HUES48 (cell line): Measurements from ENCODE around the gene PTPRN2.

Experiments used
- H3K27ac ChIP-seq: one replicate; pipeline ENCODE4 v1.7.0; 2013; ENCODE audit warnings: low read depth, low read length, inconsistent platforms
- H3K27me3 ChIP-seq: 2 replicates; pipeline ENCODE4 v1.6.1; 2013; ENCODE audit warnings: mild to moderate bottlenecking, low read length; ENCODE audit not compliant: control insufficient read depth, insufficient read depth
- H3K36me3 ChIP-seq: 2 replicates; pipeline ENCODE4 v1.6.1; 2013; ENCODE audit warnings: low read length; ENCODE audit not compliant: control insufficient read depth, insufficient read depth
- H3K4me1 ChIP-seq: 2 replicates; pipeline ENCODE4 v1.6.1; 2013; ENCODE audit warnings: mild to moderate bottlenecking, low read length; ENCODE audit not compliant: control insufficient read depth, insufficient read depth
- H3K4me3 ChIP-seq: 2 replicates; pipeline ENCODE4 v1.5.1; 2013; ENCODE audit warnings: mild to moderate bottlenecking, low read depth, low read length
- H3K9ac ChIP-seq: 2 replicates; pipeline ENCODE4 v1.6.1; 2013; ENCODE audit warnings: mild to moderate bottlenecking, low read depth, low read length, moderate library complexity
- H3K9me3 ChIP-seq: 2 replicates; pipeline ENCODE4 v1.6.1; 2013; ENCODE audit warnings: low read length; ENCODE audit not compliant: control insufficient read depth, insufficient read depth

Gene PTPRN2

DNA sequence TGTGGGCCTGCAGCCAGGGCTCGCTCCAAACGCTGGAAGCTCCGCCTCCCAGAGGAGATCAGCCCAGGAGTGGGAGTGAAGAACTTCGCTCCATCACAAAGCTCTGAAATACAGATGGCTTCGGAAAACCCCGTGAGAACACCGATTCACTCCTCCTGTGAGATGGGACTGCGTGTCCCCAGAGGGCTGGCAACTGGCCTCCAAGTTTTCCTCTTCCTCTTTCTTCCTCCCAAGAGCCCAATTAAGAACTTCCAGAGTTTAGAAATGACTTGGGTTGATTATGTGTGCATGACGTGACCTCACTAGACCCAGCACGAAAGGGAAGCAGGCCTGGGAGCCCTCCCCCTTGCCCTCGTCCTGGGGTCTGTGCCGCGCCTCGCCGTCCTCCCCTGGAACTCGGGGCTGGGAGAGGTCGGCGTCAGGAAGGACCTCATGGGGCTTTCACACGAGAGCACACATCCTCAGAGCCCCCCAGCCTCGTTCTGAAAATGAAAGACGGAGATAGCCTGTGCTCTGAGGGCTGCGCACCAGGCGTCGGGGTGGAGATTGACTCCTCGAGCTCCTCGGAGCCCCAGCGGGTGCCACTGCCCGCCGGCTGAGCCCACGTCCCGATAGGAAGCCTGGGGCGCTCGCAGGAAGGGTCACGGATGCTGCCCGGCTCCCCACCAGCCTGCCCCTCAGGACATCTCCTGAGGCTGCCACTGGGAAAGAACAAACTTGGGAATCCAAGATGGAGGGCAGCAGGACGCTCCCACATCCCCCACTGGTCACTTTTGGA lies 37.8 kb downstream of the PTPRN2 start:
- H3K9ac ChIP-seq = no peak overlapping the region
- H3K27me3 ChIP-seq = no peaks in the 10 kb centered on the region
- H3K9me3 ChIP-seq = no peaks in the 10 kb centered on the region
- H3K27ac ChIP-seq = no peak overlapping the region
- H3K4me3 ChIP-seq = no peak overlapping the region
- peaks cover 11% of the 10 kb centered on the region; the same call in 1 of the 2 replicates for H3K4me1 ChIP-seq
- H3K36me3 ChIP-seq = no peaks in the 10 kb centered on the region

DNA sequence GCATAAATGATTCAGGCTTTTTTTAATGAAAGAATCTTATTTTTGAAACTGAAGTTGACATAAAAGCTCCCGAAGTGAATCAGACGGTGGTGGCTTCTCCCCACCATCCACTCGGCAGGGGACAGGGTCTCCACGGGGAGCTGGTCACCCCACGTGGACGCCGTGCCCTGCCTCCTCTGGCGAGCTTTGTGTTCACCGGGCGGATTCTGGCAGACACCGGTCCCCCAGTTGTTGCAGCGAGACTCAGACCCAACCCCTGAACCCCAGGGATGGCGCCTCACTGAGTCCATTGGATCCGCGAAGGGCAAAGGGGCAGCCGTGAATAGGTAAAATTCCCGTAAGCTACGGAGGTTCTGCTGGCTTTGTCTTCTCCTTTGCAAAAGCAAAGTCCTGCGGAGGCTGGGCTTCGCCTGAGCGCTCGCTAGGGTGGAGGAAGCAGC lies 38.4 kb downstream of the PTPRN2 start:
- Histone ChIP-seq H3K36me3 (no peaks in the 10 kb centered on the region), H3K9ac (no peak overlapping the region), H3K27ac (no peak overlapping the region), H3K9me3 (no peaks in the 10 kb centered on the region), H3K4me1 (peaks cover 11% of the 10 kb centered on the region; the same call in 1 of the 2 replicates), H3K4me3 (no peak overlapping the region), H3K27me3 (no peaks in the 10 kb centered on the region)

DNA sequence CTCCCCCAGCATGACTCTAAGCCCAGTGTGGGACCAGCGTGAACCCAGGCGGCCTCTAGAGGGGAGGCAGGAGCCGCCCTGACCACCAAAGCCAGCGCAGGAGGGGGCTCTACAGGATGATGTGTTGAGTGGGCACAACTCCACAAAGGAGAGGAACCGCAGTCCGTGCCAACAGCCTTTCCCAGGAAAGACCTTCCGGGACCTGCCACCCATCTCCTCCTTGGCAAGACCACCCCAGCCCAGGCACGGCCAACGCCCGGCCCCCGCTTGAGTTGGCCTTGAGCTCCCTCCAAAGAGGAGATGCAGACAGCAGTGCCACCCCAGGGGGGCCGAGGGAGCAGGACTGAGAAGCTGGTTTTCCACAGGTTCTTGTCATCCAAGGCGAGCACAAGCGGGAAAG lies 38.9 kb downstream of the PTPRN2 start:
- H3K36me3 ChIP-seq = no peaks in the 10 kb centered on the region
- no peak overlapping the region for H3K27ac ChIP-seq
- H3K27me3 ChIP-seq = no peaks in the 10 kb centered on the region
- no peak overlapping the region for H3K4me3 ChIP-seq
- peaks cover 11% of the 10 kb centered on the region; the same call in 1 of the 2 replicates for H3K4me1 ChIP-seq
- H3K9me3 ChIP-seq = no peaks in the 10 kb centered on the region
- no peak overlapping the region for H3K9ac ChIP-seq

DNA sequence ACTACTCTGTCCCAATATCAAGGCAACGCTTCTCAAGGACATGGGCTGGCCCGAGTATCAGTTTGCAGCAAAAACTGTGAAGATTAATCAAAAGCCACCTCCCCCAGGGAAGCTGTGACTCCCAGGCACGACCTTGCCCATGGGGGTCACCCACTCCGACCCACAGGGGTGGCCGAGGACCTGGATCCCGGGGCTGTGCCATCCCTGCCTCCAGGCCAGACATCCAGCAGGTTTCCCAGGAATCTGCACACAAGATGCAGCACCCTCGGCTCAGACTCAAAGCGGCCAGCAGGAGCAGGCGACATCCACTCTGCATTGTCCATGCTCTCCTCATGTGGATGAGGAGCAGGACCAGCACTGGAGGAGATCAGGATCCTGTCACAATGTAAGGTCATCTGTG lies 39.8 kb downstream of the PTPRN2 start:
- Histone ChIP-seq H3K27me3 (no peaks in the 10 kb centered on the region), H3K9ac (no peak overlapping the region), H3K4me1 (peaks cover 11% of the 10 kb centered on the region; the same call in 1 of the 2 replicates), H3K9me3 (no peaks in the 10 kb centered on the region), H3K27ac (no peak overlapping the region), H3K4me3 (no peak overlapping the region), H3K36me3 (no peaks in the 10 kb centered on the region)

DNA sequence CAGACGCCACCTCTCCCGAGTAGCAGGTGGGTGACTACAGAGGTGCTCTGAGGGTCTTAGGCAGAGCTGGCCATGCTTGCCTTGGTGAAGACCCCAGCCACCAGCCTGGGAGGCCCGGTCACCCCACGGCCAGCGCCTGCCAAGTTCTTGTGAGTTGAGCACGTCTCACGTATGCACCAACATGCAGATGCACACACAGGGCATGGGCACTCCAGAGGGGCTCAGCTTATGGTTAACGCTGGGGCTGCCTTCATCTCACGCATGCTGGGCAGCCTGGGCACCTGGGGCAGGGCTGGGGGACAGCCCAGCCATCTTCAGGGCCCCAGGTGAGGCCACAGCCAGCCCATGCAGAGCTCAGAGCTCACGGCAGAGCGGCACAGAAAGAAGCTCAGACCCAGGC lies 41.0 kb downstream of the PTPRN2 start:
- no peaks in the 10 kb centered on the region for H3K9me3 ChIP-seq
- no peak overlapping the region for H3K4me3 ChIP-seq
- H3K36me3 ChIP-seq = no peaks in the 10 kb centered on the region
- peaks cover 13% of the 10 kb centered on the region for H3K4me1 ChIP-seq
- H3K9ac ChIP-seq = no peak overlapping the region
- H3K27ac ChIP-seq = no peak overlapping the region
- H3K27me3 ChIP-seq = no peaks in the 10 kb centered on the region

DNA sequence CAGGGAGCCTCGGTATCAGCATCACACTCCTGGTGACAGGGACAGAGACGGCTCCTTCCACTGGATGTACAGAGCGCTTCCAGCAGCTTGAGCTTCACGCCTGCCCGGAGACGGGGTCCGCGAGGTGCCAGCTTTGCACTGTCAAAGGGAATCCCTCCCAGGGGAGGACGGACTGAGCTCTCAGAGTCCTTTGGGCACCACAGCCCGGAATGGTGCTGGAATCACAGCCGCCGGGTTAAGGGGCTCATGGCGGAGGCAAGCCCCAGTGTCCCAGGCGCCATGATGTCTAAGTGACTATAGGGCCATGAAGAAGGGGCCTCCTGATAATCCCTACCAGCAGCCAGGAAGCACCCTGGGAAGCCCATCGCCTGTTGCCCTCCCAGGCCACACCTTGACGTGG lies 41.4 kb downstream of the PTPRN2 start:
- no peak overlapping the region for H3K4me3 ChIP-seq
- H3K9ac ChIP-seq = no peak overlapping the region
- no peaks in the 10 kb centered on the region for H3K36me3 ChIP-seq
- H3K27me3 ChIP-seq = no peaks in the 10 kb centered on the region
- H3K27ac ChIP-seq = no peak overlapping the region
- H3K9me3 ChIP-seq = no peaks in the 10 kb centered on the region
- peaks cover 14% of the 10 kb centered on the region for H3K4me1 ChIP-seq

DNA sequence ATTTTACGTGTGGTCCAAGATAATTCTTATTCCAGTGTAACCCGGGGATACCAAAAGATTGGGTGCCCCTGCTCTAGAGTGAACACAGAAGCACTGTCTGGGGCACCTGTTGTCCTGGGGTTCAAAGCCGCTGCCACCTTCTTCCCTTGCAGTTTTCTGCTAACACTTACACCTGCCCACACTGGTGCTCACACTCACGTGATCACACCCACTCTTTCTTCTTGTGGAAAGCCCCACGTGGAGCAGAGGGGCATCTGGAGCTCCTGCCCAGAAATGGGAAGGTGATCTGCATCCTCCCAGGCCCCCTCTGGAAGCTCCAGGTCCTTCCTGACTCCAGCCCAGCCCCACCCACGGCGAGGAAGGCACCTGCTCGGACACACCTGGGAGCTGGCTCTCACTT lies 42.9 kb downstream of the PTPRN2 start:
- H3K4me3 ChIP-seq = no peak overlapping the region
- H3K4me1 ChIP-seq = peaks cover 3% of the 10 kb centered on the region; the same call in 1 of the 2 replicates

DNA sequence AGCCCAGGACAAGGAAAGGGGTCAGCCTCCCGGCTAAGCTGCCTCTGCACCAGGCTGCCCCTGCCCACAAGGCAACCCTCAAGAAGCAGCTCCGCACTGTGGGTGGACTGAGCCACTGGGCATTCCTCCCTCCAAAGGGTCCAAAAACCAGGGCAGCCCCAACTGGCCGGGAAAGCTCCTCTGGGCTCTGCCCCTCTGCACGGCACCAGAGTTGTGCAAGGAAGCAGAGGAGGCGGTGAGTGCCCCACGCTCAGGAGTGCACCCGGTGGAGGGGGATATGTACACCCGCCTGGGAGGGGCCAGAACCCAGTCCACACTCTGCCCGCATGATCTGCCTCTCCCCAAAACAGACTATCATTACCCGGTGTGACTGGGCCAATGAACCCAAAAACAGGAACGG lies 43.8 kb downstream of the PTPRN2 start:
- Histone ChIP-seq H3K9ac (no peak overlapping the region), H3K27me3 (no peaks in the 10 kb centered on the region), H3K9me3 (no peaks in the 10 kb centered on the region), H3K4me3 (no peak overlapping the region), H3K4me1 (peaks cover 3% of the 10 kb centered on the region; the same call in 1 of the 2 replicates), H3K27ac (no peak overlapping the region), H3K36me3 (no peaks in the 10 kb centered on the region)

More for the DNA sequence above, 42.9 kb downstream of the PTPRN2 start:
- Histone ChIP-seq H3K27ac (no peak overlapping the region), H3K9me3 (no peaks in the 10 kb centered on the region), H3K36me3 (no peaks in the 10 kb centered on the region), H3K9ac (no peak overlapping the region), H3K27me3 (no peaks in the 10 kb centered on the region)

DNA sequence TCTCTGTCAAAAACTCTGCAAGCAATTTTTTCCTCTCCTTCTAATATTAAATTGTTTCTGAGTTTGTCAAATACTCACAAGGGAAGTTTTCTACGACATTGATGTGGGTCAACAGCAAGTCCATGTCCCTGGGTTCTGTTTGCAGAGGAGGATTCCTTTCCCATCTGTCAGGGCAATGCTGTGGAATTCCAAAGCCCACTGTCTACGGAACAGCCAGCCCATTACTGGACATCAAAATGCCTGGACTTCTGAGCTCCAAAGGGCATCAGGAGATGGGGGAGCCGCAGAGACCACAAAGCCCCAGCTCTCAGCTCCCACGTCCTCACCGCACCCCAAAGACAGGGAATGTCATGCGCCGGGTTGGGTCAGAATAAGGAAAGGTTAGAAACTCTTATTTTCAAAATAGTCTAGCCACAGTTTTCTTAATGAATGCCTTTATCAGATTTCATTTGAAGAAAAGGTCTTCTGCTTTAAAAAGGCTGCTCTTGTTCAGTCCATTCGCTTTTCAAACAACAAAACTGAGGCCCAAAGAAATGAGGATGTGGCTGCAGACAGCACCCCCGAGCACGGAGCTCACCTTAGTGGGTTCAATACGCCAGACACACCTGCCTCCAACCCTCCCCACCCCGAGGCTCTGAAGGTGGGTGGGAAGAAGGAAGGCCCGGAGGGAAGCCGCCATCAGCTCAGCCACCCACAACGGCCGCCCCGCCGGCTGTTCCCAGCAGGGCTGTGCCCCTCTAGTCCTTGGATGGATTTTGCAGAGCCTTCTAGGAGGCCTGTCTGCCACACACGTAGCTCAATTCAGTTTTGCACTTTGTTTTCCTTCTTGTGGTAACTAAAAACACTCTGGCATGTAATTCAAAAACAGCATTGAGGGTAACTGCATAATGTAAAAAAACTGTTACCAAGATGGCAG lies 44.7 kb downstream of the PTPRN2 start:
- H3K4me1 ChIP-seq = peaks cover 3% of the 10 kb centered on the region; the same call in 1 of the 2 replicates
- H3K4me3 ChIP-seq = no peak overlapping the region
- no peaks in the 10 kb centered on the region for H3K36me3 ChIP-seq
- H3K9me3 ChIP-seq = no peaks in the 10 kb centered on the region
- H3K27ac ChIP-seq = no peak overlapping the region
- H3K9ac ChIP-seq = no peak overlapping the region
- H3K27me3 ChIP-seq = no peaks in the 10 kb centered on the region

DNA sequence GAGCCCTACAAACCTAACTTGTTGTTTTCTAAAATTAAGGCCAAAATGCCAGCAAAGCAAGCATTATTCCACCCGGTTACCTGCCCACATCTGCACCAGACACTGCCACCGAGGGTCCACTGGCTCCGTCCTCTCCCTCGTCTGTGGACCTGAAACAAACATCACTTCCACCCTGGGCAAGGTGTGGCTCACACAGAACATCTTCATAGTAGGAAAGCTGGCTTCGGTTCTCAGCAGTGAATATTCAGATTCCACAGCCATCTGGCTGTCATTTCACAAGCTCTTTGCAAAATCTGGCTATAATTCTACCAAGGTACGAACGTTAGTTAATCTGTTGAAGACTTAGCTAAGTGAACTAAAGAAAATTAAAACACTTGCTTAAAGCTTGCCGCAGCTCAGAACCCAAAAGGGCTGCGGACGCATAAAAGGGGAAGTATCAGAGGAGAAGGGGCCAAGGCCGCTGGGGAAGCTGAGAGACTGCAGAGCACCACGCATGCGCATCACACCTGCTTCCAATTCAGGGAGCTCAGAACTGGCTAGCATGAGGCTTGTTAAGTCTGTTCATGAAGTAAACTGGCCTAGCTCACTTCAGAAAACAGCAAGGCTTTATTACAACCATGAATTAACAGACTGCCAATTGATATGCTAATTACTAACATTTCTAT lies 46.1 kb downstream of the PTPRN2 start:
- Histone ChIP-seq H3K4me3 (no peak overlapping the region), H3K9ac (no peak overlapping the region), H3K9me3 (no peaks in the 10 kb centered on the region), H3K36me3 (no peaks in the 10 kb centered on the region), H3K27me3 (no peaks in the 10 kb centered on the region), H3K4me1 (peaks cover 3% of the 10 kb centered on the region; the same call in 1 of the 2 replicates), H3K27ac (no peak overlapping the region)
